GM12873 (cell line): ENCODE data around the gene TMEM106C.

Source experiments
- CTCF ChIP-seq: IDR thresholded peaks from 2 replicates; pipeline ENCODE4 v1.5.1; 2012; ENCODE audit warnings: low read depth, mild to moderate bottlenecking, moderate library complexity, low read length, control low read depth; ENCODE audit not compliant: insufficient read depth; ENCODE audit errors: missing control alignments

Gene TMEM106C

GRCh38 chr12:48005750-48006021, 42.3 kb downstream of the TMEM106C start:
- no peak for TF ChIP-seq CTCF

GRCh38 chr12:48007206-48007605, 43.8 kb downstream of the TMEM106C start:
- TF ChIP-seq CTCF: no peak

- no peak for TF ChIP-seq CTCF
Observed at GRCh38 chr12:48008349-48008748, 45.0 kb downstream of the TMEM106C start.

- TF ChIP-seq CTCF: peak; percentile 4
Observed at GRCh38 chr12:48008950-48009349, 45.6 kb downstream of the TMEM106C start.

- no peak for TF ChIP-seq CTCF
Observed at GRCh38 chr12:48009471-48009870, 46.1 kb downstream of the TMEM106C start.

GRCh38 chr12:48010366-48010970, 47.1 kb downstream of the TMEM106C start:
- TF ChIP-seq CTCF: no peak

GRCh38 chr12:48012070-48012469, 48.7 kb downstream of the TMEM106C start:
- TF ChIP-seq CTCF: no peak
